ENCODE results near the gene AOAH.

DNA sequence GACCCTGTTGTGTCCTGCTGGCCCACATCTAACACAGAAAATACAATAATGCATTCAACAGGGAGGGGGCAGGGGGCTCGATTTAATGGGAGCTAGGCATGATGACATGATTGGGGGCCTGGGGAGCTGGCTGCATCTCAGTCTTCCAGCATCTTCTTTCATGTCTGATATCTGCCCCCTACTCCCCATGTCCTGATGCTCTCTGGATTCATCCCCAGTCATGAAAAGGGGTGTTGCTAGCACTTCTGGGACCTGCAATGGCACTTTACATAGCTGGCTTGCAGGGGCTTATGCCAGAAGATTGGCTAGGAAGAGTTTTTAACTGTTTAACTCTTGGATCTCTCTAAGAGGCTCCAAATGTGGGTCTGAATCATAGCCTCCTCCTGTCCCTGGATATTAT lies 94.9 kb downstream of the AOAH start:
- TF ChIP-seq, protein P1, sequence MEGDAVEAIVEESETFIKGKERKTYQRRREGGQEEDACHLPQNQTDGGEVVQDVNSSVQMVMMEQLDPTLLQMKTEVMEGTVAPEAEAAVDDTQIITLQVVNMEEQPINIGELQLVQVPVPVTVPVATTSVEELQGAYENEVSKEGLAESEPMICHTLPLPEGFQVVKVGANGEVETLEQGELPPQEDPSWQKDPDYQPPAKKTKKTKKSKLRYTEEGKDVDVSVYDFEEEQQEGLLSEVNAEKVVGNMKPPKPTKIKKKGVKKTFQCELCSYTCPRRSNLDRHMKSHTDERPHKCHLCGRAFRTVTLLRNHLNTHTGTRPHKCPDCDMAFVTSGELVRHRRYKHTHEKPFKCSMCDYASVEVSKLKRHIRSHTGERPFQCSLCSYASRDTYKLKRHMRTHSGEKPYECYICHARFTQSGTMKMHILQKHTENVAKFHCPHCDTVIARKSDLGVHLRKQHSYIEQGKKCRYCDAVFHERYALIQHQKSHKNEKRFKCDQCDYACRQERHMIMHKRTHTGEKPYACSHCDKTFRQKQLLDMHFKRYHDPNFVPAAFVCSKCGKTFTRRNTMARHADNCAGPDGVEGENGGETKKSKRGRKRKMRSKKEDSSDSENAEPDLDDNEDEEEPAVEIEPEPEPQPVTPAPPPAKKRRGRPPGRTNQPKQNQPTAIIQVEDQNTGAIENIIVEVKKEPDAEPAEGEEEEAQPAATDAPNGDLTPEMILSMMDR (IDR thresholded peaks at IDR 0.05): no peak
- no peak for TF ChIP-seq POLR2A (IDR thresholded peaks at IDR 0.05)
